Measurements from ENCODE around the gene PAFAH1B2.

PAFAH1B2 gene

GRCh38 chr11:117225553-117226170, 81.6 kb downstream of the PAFAH1B2 start:
- no peak for DNase-seq

Data from cortex of kidney (tissue), 1 donor.